ENCODE data around the gene COL23A1. TPM values are rescaled to one million over a fixed set of nuclear protein-coding genes. Genes with fewer than 3 reads are reported as not detected.

Gene COL23A1
- total RNA-seq, 1 experiment from 2014 or later, result not detected

- Histone ChIP-seq H3K9me2 (replicated peaks; ENCODE audit: low read length) (no peaks in the 10 kb centered on the region), H3K9ac (ENCODE audit: low read length) (no peak overlapping the region), H3K27ac (ENCODE audit: low read length) (no peak overlapping the region), H2AFZ (ENCODE audit: low read length) (no peak overlapping the region), H3K9me3 (ENCODE audit: low read length) (no peaks in the 10 kb centered on the region), H3K4me1 (ENCODE audit: insufficient read depth, low read length) (no peaks in the 10 kb centered on the region), H3K4me3 (ENCODE audit: low read length) (no peak overlapping the region), H3K27me3 (ENCODE audit: low read length) (peaks cover 19% of the 10 kb centered on the region), H3F3A (ENCODE audit: low read length, unreplicated experiment) (no peaks in the 10 kb centered on the region), H3K79me2 (ENCODE audit: low read length) (no peaks in the 10 kb centered on the region), H4K20me1 (ENCODE audit: low read length) (no peaks in the 10 kb centered on the region), H3K4me2 (ENCODE audit: low read length) (no peak overlapping the region), H3K36me3 (ENCODE audit: low read depth, low read length) (no peaks in the 10 kb centered on the region)
- TF ChIP-seq EZH2phosphoT487 (IDR thresholded peaks at IDR 0.05; ENCODE audit: borderline replicate concordance, low read length) (no peak), EZH2 (IDR thresholded peaks at IDR 0.05; ENCODE audit: low read length, unreplicated experiment) (no peak), CTCF (conservative IDR thresholded peaks at IDR 0.05; ENCODE audit: low read depth, low read length) (no peak)
- intact Hi-C loops (cut with micrococcal nuclease), result no loop called here
- ATAC-seq (no peak), DNase-seq (no peak)
- CTCF ChIA-PET, result no interaction called here
- POLR2A ChIA-PET (ENCODE audit: unreplicated experiment), result no interaction called here
- no TSS peak for BruUV-seq (replicated peaks)
Measured at GRCh38 chr5:178533136-178533535, 57.1 kb downstream of the COL23A1 start.

GRCh38 chr5:178532666-178533065 lies 57.5 kb downstream of the COL23A1 start:
- H3K4me1 ChIP-seq (ENCODE audit: insufficient read depth, low read length), result no peaks in the 10 kb centered on the region
- no peak overlapping the region for H3K9ac ChIP-seq (ENCODE audit: low read length)
- ChIA-PET POLR2A (ENCODE audit: unreplicated experiment) (no interaction called here), CTCF (no interaction called here)
- no peaks in the 10 kb centered on the region for H3K9me2 ChIP-seq (replicated peaks; ENCODE audit: low read length)
- H3F3A ChIP-seq (ENCODE audit: low read length, unreplicated experiment), result no peaks in the 10 kb centered on the region
- ATAC-seq (no peak), DNase-seq (no peak)
- no peaks in the 10 kb centered on the region for H4K20me1 ChIP-seq (ENCODE audit: low read length)
- intact Hi-C loops (cut with micrococcal nuclease), result no loop called here
- H3K4me2 ChIP-seq (ENCODE audit: low read length), result no peak overlapping the region
- no peaks in the 10 kb centered on the region for H3K79me2 ChIP-seq (ENCODE audit: low read length)
- H3K27me3 ChIP-seq (ENCODE audit: low read length), result peaks cover 19% of the 10 kb centered on the region
- no TSS peak for BruUV-seq (replicated peaks)
- no peaks in the 10 kb centered on the region for H3K9me3 ChIP-seq (ENCODE audit: low read length)
- H3K36me3 ChIP-seq (ENCODE audit: low read depth, low read length), result no peaks in the 10 kb centered on the region
- no peak overlapping the region for H3K27ac ChIP-seq (ENCODE audit: low read length)
- no peak overlapping the region for H2AFZ ChIP-seq (ENCODE audit: low read length)
- TF ChIP-seq EZH2 (IDR thresholded peaks at IDR 0.05; ENCODE audit: low read length, unreplicated experiment) (no peak), EZH2phosphoT487 (IDR thresholded peaks at IDR 0.05; ENCODE audit: borderline replicate concordance, low read length) (no peak), CTCF (conservative IDR thresholded peaks at IDR 0.05; ENCODE audit: low read depth, low read length) (no peak)
- H3K4me3 ChIP-seq (ENCODE audit: low read length), result no peak overlapping the region

GRCh38 chr5:178532236-178532635 lies 58.0 kb downstream of the COL23A1 start:
- CTCF ChIA-PET, result no interaction called here
- Histone ChIP-seq H3K9me3 (ENCODE audit: low read length) (no peaks in the 10 kb centered on the region), H4K20me1 (ENCODE audit: low read length) (no peaks in the 10 kb centered on the region), H3K4me1 (ENCODE audit: insufficient read depth, low read length) (no peaks in the 10 kb centered on the region), H3K4me3 (ENCODE audit: low read length) (no peak overlapping the region), H3K9me2 (replicated peaks; ENCODE audit: low read length) (no peaks in the 10 kb centered on the region), H3F3A (ENCODE audit: low read length, unreplicated experiment) (no peaks in the 10 kb centered on the region), H3K9ac (ENCODE audit: low read length) (no peak overlapping the region), H2AFZ (ENCODE audit: low read length) (no peak overlapping the region), H3K36me3 (ENCODE audit: low read depth, low read length) (no peaks in the 10 kb centered on the region), H3K27ac (ENCODE audit: low read length) (no peak overlapping the region), H3K79me2 (ENCODE audit: low read length) (no peaks in the 10 kb centered on the region), H3K27me3 (ENCODE audit: low read length) (peaks cover 19% of the 10 kb centered on the region), H3K4me2 (ENCODE audit: low read length) (no peak overlapping the region)
- intact Hi-C loops (cut with micrococcal nuclease), result no loop called here
- ATAC-seq (no peak), DNase-seq (no peak)
- BruUV-seq (replicated peaks), result no TSS peak
- POLR2A ChIA-PET (ENCODE audit: unreplicated experiment), result no interaction called here
- no peak for TF ChIP-seq EZH2 (IDR thresholded peaks at IDR 0.05; ENCODE audit: low read length, unreplicated experiment)
- TF ChIP-seq CTCF (conservative IDR thresholded peaks at IDR 0.05; ENCODE audit: low read depth, low read length), result no peak
- TF ChIP-seq EZH2phosphoT487 (IDR thresholded peaks at IDR 0.05; ENCODE audit: borderline replicate concordance, low read length), result no peak

All from PC-3 (cell line).